ENCODE results near the gene GMDS.

The GMDS gene

GRCh38 chr6:1624058-1624850, 621.2 kb downstream of the GMDS start:
- DNase-seq (ENCODE audit: low read depth) = no peak

GRCh38 chr6:1623769-1624057, 621.7 kb downstream of the GMDS start:
- DNase-seq (ENCODE audit: low read depth) = no peak

DNA sequence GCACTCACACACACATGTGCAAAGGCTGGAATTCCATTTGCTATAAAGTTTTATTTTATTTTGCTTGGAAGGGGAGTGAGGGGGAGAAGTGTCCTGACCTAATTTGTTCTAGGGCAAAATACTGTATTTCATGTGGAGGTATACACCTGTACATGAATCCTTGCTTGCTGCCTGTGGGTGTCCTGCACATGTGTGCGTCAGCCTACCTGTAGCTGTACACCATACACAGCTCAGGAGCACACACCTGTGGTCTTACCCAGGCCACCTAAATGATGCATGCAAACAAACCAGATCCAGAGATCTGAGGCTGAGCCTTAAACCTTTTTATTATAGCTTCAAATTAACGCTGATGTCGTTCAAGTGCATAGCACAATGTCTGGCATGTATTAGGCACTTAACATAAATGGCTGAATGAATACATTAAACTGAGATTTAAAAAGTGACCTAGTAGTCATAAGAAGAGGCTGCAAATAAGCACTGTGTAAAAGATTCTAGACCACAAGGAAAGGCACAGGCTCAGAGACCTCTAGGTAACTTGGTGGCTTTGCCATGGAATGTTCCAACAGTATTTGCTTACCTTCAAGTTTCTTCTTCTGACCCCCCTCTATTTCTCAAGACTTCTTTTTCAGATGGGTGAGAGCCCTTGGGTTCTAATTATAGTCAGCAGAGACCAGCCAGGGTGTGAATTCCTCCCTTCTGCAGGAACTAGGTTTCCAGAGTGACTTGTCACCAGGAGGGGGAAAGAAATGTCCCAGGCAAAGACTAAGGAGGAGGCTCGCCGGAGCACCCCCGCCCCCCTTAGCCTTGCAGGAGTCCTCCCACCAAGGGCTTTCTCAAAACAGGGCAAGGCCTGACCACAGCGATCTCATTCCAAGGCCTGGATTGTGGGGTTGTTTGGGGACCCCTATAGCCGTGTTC, 622.3 kb downstream of the GMDS start:
- no peak for DNase-seq (ENCODE audit: low read depth)

GRCh38 chr6:1622220-1622850, 623.1 kb downstream of the GMDS start:
- DNase-seq (ENCODE audit: low read depth) = no peak

DNA sequence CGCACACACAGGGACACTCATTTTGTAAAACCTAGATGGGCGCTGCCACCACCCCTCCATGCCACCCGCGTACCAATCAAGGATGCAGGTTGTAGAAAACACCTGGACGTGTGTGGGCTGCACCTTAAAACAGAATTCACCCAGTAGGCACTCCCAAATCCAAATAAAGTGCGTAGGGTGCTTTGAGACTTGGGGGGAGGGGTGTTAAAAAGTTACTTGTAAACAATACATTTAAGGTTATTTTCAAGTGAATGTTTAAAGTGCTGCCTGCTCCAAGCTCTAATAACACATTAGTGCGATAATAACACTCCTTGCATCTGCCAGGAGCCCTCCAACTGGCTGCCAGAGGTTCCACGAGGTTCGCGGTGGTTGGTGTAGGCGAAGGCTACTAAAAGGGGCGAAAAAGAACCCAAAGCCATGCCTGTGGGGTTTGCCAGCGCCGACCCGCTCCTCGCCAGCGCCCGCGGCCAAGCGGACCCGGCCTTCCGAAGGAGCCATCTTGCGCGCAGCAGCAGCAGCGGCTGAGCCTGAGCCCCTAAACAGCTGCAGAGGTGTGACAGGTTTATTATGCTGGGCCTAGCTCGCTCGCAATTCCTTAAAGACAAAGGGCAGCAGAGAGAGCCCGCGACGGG, 624.2 kb downstream of the GMDS start:
- DNase-seq (ENCODE audit: low read depth) = no peak

- no peak for DNase-seq (ENCODE audit: low read depth)
Observed at GRCh38 chr6:1620504-1621069, 624.8 kb downstream of the GMDS start.

DNA sequence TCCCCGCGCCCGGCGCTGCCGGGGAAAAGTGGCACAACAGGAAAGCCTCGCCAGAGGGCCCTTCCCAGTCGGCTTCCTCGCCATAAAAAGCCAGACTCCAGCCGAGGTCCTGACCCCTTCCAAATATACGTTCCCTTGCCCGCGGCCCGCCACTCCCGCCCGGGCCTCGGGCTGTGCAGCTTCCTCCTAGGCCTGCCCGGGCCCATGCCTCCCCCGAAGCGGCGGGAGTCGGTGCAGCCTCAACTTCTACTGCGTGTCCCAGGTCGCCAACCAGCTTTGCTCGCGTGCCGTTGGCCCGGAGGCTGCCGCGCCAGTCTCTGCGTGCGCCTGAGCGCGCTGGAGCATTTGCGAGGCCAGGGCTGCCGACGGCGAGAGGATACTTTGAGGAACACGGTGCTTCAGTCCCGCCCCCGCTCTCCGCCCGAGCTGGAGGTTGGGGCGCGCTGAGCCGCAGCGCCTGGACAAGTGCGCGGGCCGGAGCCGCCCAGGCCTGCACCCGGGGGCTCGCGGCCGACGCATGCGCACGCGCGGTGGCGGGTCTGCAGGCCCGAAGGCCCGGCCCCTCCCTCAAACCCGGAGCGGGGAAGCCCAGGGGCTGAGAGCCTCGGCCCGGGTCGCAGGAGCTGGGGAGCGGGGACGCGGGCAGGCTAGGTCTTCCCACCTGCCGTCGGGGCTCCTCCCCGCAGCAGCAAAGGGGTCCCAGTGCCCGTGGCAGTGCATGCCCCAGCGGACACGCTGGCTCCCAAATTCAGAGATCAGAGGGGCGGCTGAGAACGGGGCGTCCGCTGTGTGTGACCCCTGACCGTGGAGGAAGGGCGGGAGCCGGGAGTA, 625.5 kb downstream of the GMDS start:
- no peak for DNase-seq (ENCODE audit: low read depth)

- no peak for DNase-seq (ENCODE audit: low read depth)
Observed at GRCh38 chr6:1619098-1619672, 626.2 kb downstream of the GMDS start.

GRCh38 chr6:1618311-1619097, 626.9 kb downstream of the GMDS start:
- DNase-seq (ENCODE audit: low read depth) = no peak

- DNase-seq (ENCODE audit: low read depth) = no peak
Observed at GRCh38 chr6:1617466-1618310, 627.7 kb downstream of the GMDS start.

- no peak for DNase-seq (ENCODE audit: low read depth)
Observed at GRCh38 chr6:1616701-1617463, 628.5 kb downstream of the GMDS start.

DNA sequence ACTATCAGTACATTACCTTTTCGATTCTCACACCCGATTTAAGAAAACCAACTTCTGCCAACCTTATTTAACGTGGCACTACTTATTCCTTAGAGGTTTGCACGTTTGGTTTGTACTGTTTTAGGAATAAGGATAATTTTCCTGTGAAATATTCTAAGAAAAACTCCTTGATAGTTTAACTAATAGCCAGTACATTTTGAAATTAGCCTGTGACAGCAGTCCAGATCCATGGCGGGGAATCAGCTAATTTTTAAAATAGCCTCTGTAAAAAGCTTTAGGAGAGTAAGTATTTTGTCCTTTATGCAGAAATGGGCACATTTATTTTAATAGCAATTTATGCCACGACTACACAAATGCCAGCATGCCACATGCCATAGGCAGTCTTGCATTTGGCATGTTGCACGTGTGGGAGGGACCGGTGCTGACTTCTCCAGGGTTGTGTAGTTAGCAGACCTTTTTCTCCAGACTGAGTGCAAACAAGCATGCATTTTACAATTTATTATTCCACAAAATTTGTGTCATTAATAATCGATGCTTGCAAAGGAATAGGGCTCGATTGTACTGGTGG, 629.5 kb downstream of the GMDS start:
- no peak for DNase-seq (ENCODE audit: low read depth)

DNA sequence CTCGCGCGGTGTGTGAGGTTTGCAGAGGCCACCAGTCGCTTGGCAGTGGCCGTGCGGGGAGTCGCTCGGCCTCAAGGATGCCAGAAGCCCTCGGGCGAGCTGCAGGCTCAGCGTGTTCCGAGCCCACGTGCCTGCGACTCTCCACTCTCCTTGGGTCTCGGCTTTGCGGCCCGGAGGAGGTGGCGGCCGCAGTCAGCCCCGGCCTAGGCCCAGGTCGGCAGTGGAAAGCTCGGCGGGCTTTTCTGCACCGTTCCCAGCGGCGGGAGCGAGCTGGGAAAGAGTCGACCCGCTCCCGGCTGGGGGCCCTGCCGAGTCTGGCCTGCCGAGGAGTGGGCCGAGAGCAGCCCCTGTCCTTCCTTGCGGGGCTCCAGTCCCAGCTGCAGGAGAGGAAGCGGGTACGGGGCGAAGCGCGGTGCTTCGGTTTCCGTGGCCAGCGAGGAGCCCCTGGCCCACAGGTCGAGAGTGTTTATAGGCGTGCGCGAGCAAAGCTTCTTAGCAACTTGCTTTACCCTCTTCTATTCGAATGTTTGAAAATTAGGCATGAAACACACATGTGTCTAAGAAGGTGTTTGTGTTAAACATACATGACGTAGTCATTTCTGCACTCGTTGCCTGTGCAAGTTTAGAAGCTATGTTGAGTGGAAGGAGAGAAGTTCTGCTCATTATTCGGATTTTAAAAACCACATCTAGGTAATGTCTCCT, 630.1 kb downstream of the GMDS start:
- no peak for DNase-seq (ENCODE audit: low read depth)

- no peak for DNase-seq (ENCODE audit: low read depth)
Observed at GRCh38 chr6:1614448-1615150, 630.8 kb downstream of the GMDS start.

DNA sequence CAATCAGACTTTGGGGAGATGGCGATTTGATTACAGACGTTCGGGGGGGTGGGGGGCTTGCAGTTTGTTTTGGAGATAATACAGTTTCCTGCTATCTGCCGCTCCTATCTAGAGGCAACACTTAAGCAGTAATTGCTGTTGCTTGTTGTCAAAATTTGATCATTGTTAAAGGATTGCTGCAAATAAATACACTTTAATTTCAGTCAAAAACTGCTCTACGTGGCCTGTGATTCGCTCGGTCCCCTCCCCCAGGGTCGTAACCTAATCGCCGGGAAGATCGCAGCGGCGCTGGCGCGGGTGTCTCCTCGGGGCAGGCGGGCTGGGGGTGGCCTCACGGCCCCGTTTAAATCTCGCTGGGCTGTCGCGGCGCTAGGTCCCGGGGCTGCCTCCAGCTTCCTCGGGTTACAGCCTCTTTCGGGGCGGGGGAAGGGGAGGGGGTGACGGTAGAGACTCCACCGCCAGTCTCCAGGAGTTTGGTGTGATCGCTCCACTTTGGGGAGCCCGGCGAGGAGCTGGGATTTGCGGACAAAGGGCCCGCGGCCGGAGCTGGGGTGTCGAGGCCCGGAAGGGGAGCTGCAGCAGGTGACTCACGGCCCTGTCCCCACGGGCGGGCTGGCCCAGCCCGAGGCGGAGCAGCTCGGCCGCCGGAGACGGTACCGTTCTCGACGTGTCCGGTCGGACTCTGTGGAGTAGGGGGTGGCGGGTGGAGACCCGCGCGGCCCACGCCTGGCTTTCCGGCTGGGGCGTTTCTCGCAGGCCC, 631.5 kb downstream of the GMDS start:
- peak; percentile 44 for DNase-seq (ENCODE audit: low read depth)

GRCh38 chr6:1613346-1613687, 632.1 kb downstream of the GMDS start:
- DNase-seq (ENCODE audit: low read depth) = no peak

Data from EH (cell line).